Measurements from ENCODE around the gene GUCY1A1.

DNA sequence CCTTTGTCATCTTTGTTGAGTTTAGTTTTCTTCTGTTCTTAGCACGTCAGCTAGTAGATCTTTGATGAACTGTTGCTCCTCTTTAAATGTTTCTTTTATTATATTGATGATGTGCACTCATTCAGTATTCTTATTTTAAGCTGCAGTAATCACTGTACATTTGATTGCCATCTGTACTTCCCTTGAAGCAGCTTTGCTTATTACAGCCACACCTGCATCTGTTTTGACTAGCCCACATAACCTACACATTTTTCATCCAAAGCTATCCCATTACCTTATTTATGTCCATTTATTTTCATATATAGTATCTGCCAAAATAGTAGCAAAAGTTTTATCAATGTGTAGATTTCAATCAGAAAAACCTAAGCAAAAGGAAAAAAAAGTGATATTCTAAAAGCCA lies 68.3 kb downstream of the GUCY1A1 start:
- TF ChIP-seq CTCF (IDR thresholded peaks at IDR 0.05; ENCODE audit: low read length) (no peak), EZH2 (IDR thresholded peaks at IDR 0.05; ENCODE audit: borderline replicate concordance, low read length) (no peak)
